OCI-LY3 (cell line): ENCODE data around the gene MORN5.

Experiments
- CTCF ChIP-seq: fragments of 200-600, 300-600 bp; sonication (generic); IDR thresholded peaks from 2 replicates; pipeline ENCODE4 v1.5.1; 2014; ENCODE audit warnings: antibody characterized with exemption, low read length, low read depth
- EZH2phosphoT487 ChIP-seq: fragments of 200-600 bp; shearing (Covaris generic); IDR thresholded peaks from 2 replicates; pipeline ENCODE4 v1.6.1; 2018; ENCODE audit warnings: antibody characterized with exemption, mixed run types, low read depth

DNA sequence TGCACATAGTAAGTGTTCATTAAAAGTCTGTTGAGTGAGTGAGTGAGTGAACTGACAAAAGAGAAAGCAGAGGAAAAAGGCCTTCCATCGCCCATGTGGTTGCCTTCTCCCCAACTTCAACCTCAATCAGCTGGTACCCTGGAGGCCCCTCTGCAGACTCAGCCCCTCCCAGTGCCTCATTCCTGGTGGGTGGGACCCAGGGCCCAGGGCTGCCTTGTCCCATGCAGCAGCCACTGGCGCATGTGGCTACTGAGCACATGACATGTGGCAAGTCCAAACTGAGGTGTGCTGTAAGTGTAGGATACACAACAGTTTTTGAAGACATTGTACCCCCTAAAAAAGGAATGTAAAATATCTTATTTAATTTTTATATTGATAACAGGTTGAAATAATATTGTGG lies 29.7 kb upstream of the MORN5 start:
- TF ChIP-seq CTCF (no peak), EZH2phosphoT487 (no peak)
